GM18858 (cell line): Measurements from ENCODE around the gene EXOC3.
A peak's percentile ranks its signal among the peaks of the same experiment; 100 is the strongest.
"Not testable (repeated sequence)": the region's sequence is repeated elsewhere in the genome, so short reads cannot be mapped to it uniquely, and the experiment has no call there.

Experiments used
- ATAC-seq: cut with Tn5 transposase; IDR thresholded peaks from one replicate; pipeline ENCODE4 v1.9.1; 2021; ENCODE audit not compliant: unreplicated experiment

EXOC3 gene

DNA sequence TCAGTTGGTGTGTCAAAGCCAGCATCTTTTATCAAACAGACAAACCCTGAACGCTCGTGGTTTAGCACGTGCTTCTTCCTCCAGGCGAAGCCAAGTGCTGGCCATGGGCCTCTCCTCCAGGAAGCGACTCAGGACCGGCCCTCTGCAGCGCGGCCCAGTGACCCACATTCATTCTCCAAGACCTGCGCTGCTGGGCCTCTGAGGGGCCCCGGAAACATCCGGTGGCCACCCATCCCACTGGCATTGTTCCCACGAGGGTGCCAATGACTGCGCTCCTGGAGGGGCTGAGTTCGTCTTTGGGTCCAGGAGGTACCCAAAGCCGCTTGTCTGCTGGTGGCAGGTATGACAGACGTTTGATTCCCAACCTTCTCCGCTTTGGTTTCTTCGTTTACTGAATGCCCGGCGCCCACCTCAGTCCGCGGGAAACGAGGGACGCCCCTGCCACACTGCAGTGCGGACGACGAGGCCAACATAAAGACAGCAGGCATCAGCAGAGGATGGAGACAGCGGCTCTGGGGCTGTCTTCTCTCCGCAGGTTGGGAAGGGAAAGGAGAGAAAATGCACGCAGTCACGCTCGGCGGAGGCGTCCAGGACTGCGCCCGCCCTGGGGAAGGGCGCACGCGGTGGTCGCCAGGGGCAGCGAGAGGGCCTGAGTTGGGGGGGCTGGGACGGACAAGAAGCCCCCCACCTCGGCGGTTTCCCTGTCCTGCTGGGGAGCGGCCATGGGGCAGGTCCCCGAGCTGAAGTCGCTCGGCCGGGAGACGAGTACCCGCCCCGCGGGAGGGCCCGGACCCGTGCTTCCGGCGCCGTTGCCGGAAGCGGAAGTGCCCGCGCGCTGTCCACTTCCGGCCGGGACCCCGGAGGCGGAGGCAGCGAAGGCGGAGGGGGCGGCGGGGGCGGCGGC lies at the start of gene EXOC3:
Gene EXOC3 (plus strand): TSS at position 842 of the 904 bp plus-strand sequence. CDS start 3,030 bp downstream, outside the sequence.
- ATAC-seq = peak; percentile 72

GRCh38 chr5:393846-394275 lies 49.1 kb upstream of the EXOC3 start:
- ATAC-seq = no peak

GRCh38 chr5:394671-395155 lies 48.3 kb upstream of the EXOC3 start:
- ATAC-seq = no peak

- no peak for ATAC-seq
Observed at GRCh38 chr5:395156-395920, 47.6 kb upstream of the EXOC3 start.

DNA sequence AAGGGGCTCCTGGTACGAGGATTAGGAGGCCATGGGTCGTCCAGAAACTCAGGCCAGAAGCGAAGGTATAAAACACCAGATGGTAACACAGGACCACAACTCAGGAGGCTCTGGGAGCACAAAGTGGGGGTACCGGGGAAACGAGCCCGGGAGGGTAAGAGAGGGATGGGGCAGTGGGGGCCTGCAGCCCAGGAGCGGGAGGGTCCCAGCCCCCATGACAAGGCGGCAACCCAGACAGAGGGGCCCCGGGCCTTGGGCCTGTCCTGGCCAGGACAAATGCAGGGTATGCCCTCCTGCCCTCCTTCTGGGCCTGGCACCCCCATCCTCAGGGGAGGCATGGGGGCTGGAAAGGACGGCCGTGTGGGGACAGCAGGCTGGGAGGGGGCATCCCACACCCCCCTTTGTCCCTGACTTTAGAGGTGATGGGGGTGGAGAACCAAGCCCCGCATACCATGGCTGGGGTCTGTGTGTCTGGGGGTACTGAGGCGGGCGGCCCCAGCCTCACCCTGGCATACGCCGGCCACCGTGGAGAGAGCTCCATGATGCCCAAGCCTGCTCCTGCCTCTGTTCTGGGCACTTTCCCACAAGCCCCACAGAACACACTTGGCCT lies 47.0 kb upstream of the EXOC3 start:
- ATAC-seq = no peak

DNA sequence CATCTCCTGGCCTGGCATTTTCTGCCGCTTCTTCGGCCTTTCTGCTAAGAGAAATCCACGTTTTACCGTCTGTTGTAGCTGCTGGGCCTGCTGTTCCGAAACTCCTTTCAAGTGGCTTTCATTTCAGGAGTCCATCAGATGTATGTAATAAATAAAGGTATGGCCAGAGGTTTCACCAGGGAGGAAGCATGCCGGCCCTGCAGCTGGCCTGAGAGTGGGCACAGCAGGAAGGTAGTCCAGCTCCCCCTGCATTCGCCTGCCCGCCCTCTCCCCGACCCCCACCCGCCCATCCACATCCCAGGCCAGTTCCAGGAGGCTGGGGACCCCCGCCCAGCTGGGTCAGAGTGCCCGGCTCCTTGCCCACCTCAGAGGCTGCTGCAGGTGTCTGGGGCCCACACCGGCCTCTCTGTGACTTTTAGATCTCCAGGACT lies 46.4 kb upstream of the EXOC3 start:
- ATAC-seq = no peak

DNA sequence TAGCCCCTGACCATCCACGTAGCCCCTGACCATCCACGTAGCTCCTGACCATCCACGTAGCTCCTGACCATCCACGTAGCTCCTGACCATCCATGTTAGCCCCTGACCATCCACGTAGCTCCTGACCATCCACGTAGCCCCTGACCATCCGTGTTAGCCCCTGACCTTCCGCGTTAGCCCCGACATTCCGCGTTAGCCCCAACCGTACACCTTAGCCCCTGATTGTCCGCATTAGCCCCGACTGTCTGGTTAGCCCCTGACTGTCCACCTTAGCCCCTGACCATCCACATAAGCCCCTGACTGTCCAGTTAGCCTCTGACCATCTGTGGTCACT lies 44.9 kb upstream of the EXOC3 start:
- not testable (repeated sequence) for ATAC-seq

- no peak for ATAC-seq
Observed at GRCh38 chr5:398475-399295, 44.3 kb upstream of the EXOC3 start.

DNA sequence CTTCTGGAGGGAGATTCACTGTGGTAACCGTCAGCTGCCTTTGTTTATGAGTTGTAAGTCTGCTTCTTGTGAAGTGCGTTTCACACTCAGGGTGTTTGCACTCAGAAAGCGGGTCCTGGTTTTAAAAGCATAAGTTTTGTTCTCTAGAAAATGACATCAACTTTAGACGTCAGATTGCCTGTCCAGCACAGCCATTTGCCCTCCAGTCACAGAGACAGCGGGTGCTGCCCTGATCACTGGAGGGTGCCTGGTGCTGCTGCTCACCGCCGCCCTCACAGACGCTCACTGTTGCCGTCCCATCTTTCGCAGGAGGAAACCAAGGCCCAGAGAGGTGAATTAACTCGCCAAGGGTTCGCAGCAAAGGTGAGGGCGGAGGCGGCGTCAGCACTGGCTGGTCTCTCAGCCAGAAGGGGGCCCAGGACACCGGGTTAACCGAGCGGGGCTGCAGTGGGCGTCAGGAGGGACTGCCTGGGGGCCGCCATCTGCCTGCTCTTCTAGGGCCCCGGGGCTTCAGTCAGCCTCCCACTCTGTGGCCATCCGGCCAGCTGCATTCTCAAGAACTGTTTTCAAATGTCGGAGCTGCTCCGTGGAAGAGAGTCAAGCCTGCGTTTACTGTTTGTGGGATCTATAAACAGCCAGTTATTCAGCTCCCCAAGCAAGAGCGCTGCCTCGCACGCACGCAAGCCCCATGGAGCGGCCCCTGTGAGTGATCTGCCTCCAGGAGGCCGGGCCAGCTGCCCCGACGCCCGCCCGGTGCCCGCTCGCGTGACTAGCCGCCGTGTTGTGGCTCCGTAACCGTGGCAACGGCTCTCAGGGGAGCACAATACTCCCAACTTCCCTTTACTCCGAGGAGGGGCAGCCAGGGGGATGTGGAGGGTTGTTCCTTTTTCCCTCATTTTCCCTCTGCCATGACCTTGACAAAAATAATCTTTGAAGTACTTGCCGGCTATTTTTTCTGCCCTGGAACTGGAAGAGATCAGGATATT lies 43.4 kb upstream of the EXOC3 start:
- ATAC-seq = peak; percentile 61

- no peak for ATAC-seq
Observed at GRCh38 chr5:400282-401145, 42.5 kb upstream of the EXOC3 start.

DNA sequence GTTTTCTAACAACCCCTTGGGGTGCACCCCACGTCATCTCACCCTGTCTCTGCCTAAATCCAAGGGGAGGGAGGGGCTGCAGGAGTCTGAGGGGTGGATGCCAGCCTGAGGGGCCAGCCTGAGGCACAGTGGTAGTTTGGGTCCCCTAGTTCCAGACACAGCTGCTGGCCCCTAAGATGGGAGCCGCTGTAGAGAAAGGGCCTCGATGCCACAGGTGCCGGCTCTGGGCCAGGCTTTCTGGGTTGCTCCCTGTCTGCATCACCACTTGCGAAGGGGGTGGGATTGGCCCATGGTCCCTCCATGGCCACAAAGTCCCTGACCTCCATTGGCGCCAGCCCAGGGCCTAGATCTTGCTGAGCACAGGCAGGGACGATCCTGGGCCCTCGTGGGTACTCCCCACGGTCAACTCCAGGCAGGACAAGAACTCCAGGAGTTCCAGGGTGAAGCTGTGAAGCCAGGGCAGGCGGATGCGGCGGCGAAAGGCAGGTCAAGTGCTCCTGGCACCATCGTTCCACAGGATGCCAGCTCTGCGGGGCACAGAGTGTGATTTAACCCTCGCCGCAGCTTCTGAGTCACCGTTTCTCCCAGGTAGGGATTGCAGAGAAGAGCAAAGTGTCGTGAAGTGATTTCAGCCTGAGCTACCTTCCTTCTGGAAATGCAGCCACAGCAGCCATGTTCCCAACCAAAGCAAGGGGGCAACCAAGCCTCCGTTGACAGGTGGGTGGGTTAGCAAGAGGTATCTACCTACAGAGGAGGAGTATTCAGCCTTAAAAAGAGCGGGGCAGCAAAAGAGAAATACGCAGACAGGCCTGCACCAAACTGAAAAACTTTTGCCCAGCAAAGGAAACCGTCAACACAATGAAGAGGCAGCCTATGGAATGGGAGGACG lies 41.6 kb upstream of the EXOC3 start:
- no peak for ATAC-seq

- ATAC-seq = not testable (repeated sequence)
Observed at GRCh38 chr5:402219-402614, 40.8 kb upstream of the EXOC3 start.

GRCh38 chr5:402615-403359 lies 40.2 kb upstream of the EXOC3 start:
- peak; percentile 57 for ATAC-seq

GRCh38 chr5:403995-404394 lies 39.0 kb upstream of the EXOC3 start:
- no peak for ATAC-seq

- ATAC-seq = no peak
Observed at GRCh38 chr5:404666-405241, 38.2 kb upstream of the EXOC3 start.

DNA sequence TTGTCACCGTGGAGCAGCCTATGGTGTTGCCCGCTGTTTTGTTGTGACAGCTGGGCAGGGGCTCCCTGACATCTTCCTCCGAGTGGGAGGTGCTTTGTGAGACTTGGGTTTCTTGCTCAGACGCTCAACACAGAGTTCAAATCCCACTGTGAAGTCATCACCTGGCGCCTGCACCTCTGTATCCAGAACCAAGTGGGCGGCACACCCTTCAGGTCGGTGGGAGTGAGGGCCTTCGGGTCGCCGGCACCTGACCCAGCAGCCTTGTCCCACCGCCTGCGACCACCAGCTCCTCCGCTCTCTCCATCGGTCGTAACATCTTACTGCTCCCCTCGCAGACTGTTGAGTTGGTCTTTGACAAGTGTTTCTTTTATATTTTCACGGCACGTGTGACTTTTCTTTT lies 37.6 kb upstream of the EXOC3 start:
- ATAC-seq = no peak
